GM19463 (cell line): ENCODE measurements around the gene RSPH1.

Experiments
- ATAC-seq: cut with Tn5 transposase; IDR thresholded peaks from one replicate; pipeline ENCODE4 v1.9.1; 2021; ENCODE audit warnings: mild to moderate bottlenecking, moderate library complexity; ENCODE audit not compliant: unreplicated experiment

RSPH1 gene

DNA sequence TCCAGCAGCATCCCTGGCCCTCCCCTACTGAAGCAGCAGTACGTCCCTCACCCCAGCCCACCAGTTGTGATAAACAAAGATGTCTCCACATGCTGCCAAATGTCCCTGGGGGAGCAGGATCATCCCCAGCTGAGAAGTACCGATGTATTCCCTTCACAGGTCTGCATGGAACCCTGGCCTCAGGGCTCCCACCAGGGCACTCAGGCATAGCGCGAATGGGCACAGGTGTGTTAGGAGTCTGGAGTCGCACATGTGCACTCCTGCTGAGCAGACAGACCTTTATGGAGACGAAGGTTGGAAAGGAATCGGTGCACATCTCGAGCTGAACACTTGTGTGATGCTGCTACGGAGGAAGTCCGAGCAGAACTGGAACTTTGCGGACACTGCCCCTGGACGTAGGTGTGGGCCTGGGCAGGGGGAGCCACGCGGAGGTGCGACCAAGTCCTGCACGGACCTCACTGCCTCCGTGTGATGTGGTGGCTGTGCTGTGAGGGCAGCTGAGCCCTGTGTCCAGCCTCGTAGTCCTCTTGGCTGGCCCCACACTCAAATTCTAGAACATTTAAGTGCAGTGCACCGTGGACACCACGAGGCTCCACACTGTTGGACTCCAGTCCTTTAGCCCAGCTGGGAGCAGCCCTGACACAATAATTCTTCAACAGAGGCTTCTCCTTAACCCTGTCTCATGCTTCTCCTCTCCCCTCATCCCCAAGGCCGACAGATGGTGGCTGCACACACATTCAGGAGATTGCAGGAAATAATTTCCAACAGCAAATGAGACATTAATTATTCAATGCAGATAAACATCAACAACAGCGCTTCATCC is 43.4 kb downstream of the RSPH1 start:
- ATAC-seq, result no peak

- no peak for ATAC-seq
Observed at GRCh38 chr21:42451941-42452340, 44.1 kb downstream of the RSPH1 start.

DNA sequence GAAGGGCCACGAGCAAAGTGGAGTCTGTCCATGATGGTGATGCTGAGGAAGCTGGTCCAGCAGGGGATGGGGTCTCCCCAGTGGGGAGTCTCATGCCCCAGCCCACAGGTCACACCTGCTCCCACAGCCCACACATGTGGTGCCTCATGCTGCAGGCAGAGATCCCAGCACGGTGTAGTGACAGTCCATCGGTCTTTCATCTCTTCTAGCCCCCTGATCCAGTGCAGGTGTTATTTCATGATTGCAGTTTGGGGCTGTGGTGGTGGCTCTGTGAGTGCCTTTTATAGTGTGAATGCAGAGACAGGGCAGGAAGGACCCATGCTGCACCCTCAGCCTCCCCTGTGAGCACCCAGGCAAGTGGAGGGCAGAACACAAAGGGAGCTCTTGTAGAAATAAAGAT is 47.3 kb downstream of the RSPH1 start:
- ATAC-seq, result no peak

DNA sequence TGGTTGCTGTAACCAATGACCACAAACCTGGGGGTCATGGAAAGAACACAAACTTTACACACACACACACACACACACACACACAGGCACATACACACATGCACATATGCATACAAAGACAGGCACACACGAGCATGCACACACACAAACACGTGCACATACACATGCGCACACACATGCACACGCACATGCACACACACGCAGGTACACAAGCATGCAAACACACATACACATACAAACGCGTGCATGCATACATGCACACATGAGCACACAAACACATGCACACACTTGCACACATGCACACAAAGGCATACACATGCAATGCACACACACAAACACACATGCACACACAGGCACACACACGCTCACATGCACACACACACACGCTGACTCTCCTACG is 48.3 kb downstream of the RSPH1 start:
- ATAC-seq, result no peak

DNA sequence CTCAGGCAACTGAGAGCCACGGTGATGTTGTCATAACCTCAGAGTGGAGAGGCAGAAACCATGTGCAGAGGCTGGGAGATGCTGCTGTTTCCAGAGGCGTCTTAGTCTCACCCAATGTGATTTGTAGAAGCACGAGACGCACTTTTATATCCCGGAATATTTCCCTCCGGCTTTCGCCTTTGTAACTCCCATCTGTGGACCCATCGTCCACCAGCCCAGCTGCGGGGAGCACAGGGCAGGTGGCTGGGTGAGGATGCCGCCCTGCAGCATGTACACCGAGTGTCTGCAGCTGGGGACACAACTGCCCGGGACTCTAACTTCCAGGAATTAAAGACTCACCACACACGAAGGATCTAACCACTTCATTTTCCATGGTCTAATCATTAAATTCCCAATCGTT is 48.8 kb downstream of the RSPH1 start:
- no peak for ATAC-seq

DNA sequence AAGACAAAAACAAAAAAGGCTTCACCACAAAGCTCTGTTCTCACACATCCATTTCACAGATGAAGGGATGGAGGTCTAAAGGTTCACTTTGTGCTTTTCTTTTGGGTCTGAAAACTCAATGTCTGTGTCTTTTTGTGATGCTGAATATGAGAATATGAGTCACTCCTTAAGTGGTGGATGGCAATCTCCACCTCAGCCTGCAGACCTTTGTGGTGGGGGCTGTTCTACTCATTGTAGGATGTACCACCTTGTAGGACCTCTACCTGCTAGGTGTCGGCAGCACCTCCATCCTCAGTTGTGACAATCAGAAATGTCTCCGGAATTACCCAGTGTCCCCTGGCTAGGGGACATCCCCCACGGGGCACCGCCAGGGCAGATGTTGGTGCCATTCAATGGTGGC is 49.5 kb downstream of the RSPH1 start:
- ATAC-seq, result no peak

- no peak for ATAC-seq
Observed at GRCh38 chr21:42445311-42445710, 50.7 kb downstream of the RSPH1 start.

GRCh38 chr21:42444745-42445059 is 51.3 kb downstream of the RSPH1 start:
- no peak for ATAC-seq

GRCh38 chr21:42443876-42444744 is 51.9 kb downstream of the RSPH1 start:
- ATAC-seq, result no peak

GRCh38 chr21:42443181-42443785 is 52.7 kb downstream of the RSPH1 start:
- no peak for ATAC-seq

GRCh38 chr21:42441963-42442362 is 54.1 kb downstream of the RSPH1 start:
- ATAC-seq, result no peak

DNA sequence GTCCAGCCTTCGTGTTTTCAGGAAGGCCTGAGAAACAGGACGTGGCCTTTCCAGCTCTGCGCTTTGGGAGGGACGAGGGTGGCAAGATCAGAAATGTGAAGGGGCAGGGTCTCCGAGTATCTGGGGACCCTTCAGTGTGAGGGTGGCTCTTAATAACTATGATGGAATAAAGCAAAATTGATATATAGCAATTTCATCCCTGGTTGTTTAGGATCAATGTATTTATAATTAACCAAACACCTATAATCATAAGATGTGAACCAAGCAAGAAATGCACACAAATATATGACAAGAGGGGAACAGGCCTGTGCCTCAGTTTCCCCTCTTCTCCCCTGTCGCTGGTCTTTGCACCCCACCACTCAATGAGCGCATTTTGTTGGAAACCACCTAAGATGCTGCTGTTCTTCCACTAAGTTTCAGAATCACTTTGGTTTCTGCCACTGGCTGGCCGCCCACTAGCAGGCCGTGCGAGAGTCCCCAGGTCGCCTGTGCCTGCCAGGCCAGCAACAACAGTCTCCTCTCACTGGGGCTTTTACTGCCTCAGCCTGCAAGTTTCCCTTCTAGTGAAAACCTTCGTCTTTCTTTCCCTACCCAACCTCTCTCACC is 55.7 kb downstream of the RSPH1 start:
- ATAC-seq, result peak; percentile 82

DNA sequence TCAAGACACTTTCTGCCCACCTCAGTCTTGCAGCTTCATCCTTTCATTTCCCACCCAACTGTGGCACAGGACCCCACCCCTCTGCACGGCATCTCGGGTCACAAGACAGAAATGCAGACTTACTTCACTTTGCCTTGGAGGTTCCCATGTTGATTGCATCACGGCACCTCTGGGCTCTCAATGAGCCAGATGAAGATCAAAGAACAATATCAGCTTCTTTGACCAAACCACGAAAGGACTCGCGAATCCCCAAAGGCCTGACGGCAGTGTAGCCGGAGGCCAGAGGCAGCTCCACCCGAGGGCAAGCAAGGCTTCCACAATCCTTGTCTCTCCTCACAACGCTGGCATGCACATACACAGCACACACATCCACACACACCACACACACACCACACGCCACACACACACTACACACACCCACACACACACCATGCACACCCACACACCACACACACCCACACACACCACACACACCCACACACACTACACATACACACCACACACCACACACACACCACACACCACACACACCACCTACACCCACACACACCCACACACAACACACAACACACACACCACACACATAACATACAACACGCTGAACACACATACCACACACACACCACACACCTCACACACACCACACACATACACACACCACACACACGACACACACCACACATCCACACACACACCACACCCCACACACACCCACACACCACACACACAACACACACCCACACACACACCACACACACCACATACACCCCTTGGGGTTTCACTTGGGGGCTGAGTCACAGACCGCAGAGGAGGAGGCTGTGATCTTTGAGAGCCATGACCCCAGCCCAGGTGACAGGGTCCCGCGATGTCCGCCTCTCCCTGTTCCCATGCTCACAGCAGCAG is 56.5 kb downstream of the RSPH1 start:
- ATAC-seq, result no peak

GRCh38 chr21:42438316-42439205 is 57.5 kb downstream of the RSPH1 start:
- no peak for ATAC-seq

- ATAC-seq, result no peak
Observed at GRCh38 chr21:42437786-42438185, 58.2 kb downstream of the RSPH1 start.

- no peak for ATAC-seq
Observed at GRCh38 chr21:42436914-42437313, 59.1 kb downstream of the RSPH1 start.

GRCh38 chr21:42435833-42436232 is 60.2 kb downstream of the RSPH1 start:
- no peak for ATAC-seq

DNA sequence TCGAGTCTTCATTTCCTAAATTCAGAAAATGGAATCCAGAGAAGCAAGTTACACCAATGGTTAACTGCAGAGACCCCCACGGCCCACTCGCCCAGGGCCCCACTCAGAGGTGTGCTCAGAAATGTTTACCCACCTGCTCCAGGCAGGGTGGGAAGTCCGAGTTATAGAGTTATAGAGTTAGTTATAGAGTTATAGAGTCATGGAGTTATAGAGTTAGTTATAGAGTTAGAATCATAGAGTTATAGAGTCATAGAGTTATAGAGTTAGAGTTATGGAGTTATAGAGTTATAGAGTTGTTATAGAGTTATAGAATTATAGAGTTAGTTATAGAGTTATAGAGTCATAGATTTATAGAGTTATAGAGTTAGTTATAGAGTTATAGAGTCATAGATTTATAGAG is 60.6 kb downstream of the RSPH1 start:
- no peak for ATAC-seq

DNA sequence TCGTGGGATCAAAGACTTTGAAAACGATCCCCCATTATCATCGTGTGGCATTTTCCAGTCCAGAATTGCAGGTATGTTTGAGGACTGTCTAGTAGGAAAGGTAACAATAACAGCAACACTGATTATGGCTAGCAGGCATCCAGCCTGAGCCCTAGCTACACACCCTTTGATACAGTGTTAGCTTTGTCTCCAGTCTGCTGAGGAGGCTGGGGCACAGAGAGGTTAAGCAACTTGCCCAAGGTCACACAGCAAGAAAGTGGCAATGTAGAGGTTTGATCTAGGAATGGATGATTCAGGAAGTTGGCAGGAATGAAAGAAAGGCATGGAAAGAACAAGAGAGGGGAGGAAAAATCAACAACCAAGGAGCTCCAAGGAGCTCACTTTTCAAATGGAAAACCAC is 61.1 kb downstream of the RSPH1 start:
- ATAC-seq, result no peak
